HG03439 (cell line): ENCODE measurements around the gene PTPRK.

Experiments used
- ATAC-seq: cut with Tn5 transposase; IDR thresholded peaks from one replicate; pipeline ENCODE4 v1.9.1; 2021; ENCODE audit warnings: mild to moderate bottlenecking, moderate library complexity; ENCODE audit not compliant: unreplicated experiment

The PTPRK gene

GRCh38 chr6:128350416-128351254, 169.8 kb downstream of the PTPRK start:
- ATAC-seq, result no peak

- ATAC-seq, result no peak
Measured at GRCh38 chr6:128347123-128347522, 173.3 kb downstream of the PTPRK start.

GRCh38 chr6:128346569-128346968, 173.8 kb downstream of the PTPRK start:
- no peak for ATAC-seq

GRCh38 chr6:128345278-128345677, 175.1 kb downstream of the PTPRK start:
- ATAC-seq, result no peak

- no peak for ATAC-seq
Measured at GRCh38 chr6:128343706-128344105, 176.7 kb downstream of the PTPRK start.

- ATAC-seq, result no peak
Measured at GRCh38 chr6:128339635-128340450, 180.6 kb downstream of the PTPRK start.

- no peak for ATAC-seq
Measured at GRCh38 chr6:128337619-128338018, 182.8 kb downstream of the PTPRK start.

GRCh38 chr6:128336436-128337095, 183.8 kb downstream of the PTPRK start:
- ATAC-seq, result no peak

GRCh38 chr6:128335963-128336362, 184.4 kb downstream of the PTPRK start:
- ATAC-seq, result no peak

GRCh38 chr6:128333581-128334223, 186.7 kb downstream of the PTPRK start:
- ATAC-seq, result no peak

GRCh38 chr6:128327890-128328289, 192.5 kb downstream of the PTPRK start:
- ATAC-seq, result peak; percentile 76

GRCh38 chr6:128323011-128323410, 197.4 kb downstream of the PTPRK start:
- ATAC-seq, result no peak

- ATAC-seq, result no peak
Measured at GRCh38 chr6:128319946-128320345, 200.5 kb downstream of the PTPRK start.

GRCh38 chr6:128319157-128319556, 201.2 kb downstream of the PTPRK start:
- ATAC-seq, result no peak

GRCh38 chr6:128316258-128316929, 204.0 kb downstream of the PTPRK start:
- no peak for ATAC-seq

GRCh38 chr6:128314190-128314589, 206.2 kb downstream of the PTPRK start:
- ATAC-seq, result no peak

- no peak for ATAC-seq
Measured at GRCh38 chr6:128311944-128312570, 208.3 kb downstream of the PTPRK start.

GRCh38 chr6:128310451-128310850, 209.9 kb downstream of the PTPRK start:
- no peak for ATAC-seq

- no peak for ATAC-seq
Measured at GRCh38 chr6:128307671-128308070, 212.7 kb downstream of the PTPRK start.

GRCh38 chr6:128305976-128306375, 214.4 kb downstream of the PTPRK start:
- no peak for ATAC-seq
